ENCODE data around the gene ANKRD63. TPM values are rescaled to one million over a fixed set of nuclear protein-coding genes. Genes with fewer than 3 reads are reported as not detected.

Gene ANKRD63
- total RNA-seq, 1 donor from 2014 or later = not detected

- no peaks in the 10 kb centered on the region for H3K9me3 ChIP-seq (ENCODE audit: low read depth)
- H3K4me3 ChIP-seq = peak within 1 kb of the TSS; percentile 74
- H3K36me3 ChIP-seq = no peaks in the 10 kb centered on the region
- H4K20me1 ChIP-seq (ENCODE audit: low read depth) = peaks cover 48% of the 10 kb centered on the region
- peaks cover 48% of the 10 kb centered on the region for H3K4me1 ChIP-seq
- peak within 1 kb of the TSS; percentile 47 for H2AFZ ChIP-seq (replicated peaks)
- Mint-ChIP-seq H3K36me3 (peaks cover 7% of the 10 kb centered on the region), H3K27me3 (ENCODE audit: insufficient read depth, low read depth) (peaks cover 15% of the 10 kb centered on the region), H3K9me3 (no peaks in the 10 kb centered on the region), H3K4me1 (peaks cover 61% of the 10 kb centered on the region), H3K27ac (no peak within 1 kb of the TSS), H3K4me3 (peak within 1 kb of the TSS; percentile 91)
- DNase-seq (ENCODE audit: low spot score) = peak; percentile 97
- H3K9ac ChIP-seq = no peak within 1 kb of the TSS
- no peaks in the 10 kb centered on the region for H3K79me2 ChIP-seq (ENCODE audit: low read depth)
- peak within 1 kb of the TSS; percentile 93 for H3K4me2 ChIP-seq
- H3K27me3 ChIP-seq = peaks cover 64% of the 10 kb centered on the region
- TF ChIP-seq, protein P1, sequence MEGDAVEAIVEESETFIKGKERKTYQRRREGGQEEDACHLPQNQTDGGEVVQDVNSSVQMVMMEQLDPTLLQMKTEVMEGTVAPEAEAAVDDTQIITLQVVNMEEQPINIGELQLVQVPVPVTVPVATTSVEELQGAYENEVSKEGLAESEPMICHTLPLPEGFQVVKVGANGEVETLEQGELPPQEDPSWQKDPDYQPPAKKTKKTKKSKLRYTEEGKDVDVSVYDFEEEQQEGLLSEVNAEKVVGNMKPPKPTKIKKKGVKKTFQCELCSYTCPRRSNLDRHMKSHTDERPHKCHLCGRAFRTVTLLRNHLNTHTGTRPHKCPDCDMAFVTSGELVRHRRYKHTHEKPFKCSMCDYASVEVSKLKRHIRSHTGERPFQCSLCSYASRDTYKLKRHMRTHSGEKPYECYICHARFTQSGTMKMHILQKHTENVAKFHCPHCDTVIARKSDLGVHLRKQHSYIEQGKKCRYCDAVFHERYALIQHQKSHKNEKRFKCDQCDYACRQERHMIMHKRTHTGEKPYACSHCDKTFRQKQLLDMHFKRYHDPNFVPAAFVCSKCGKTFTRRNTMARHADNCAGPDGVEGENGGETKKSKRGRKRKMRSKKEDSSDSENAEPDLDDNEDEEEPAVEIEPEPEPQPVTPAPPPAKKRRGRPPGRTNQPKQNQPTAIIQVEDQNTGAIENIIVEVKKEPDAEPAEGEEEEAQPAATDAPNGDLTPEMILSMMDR (IDR thresholded peaks at IDR 0.05) = peak; percentile 61
- TF ChIP-seq EZH2 (IDR thresholded peaks at IDR 0.05) (no peak), EZH2phosphoT487 (IDR thresholded peaks at IDR 0.05) (peak; percentile 48)
- H3F3A ChIP-seq (ENCODE audit: low read depth) = peaks cover 47% of the 10 kb centered on the region
- H3K27ac ChIP-seq = no peak within 1 kb of the TSS
Measured at GRCh38 chr15:40323239-40323952, 40.5 kb upstream of the ANKRD63 start, which contains the start of gene INAFM2. Gene INAFM2, plus strand, starts transcription at chr15:40323692. Its CDS starts 364 bp downstream, at chr15:40324056.

- H3K4me3 Mint-ChIP-seq = peak overlapping the region; percentile 84
- peaks cover 40% of the 10 kb centered on the region for H3F3A ChIP-seq (ENCODE audit: low read depth)
- no peaks in the 10 kb centered on the region for H3K9me3 Mint-ChIP-seq
- peaks cover 57% of the 10 kb centered on the region for H3K27me3 ChIP-seq
- TF ChIP-seq, protein P1 (IDR thresholded peaks at IDR 0.05) = no peak
- peak overlapping the region; percentile 58 for H3K4me2 ChIP-seq
- no peaks in the 10 kb centered on the region for H3K79me2 ChIP-seq (ENCODE audit: low read depth)
- peak overlapping the region; percentile 44 for H3K4me3 ChIP-seq
- no peak overlapping the region for H3K27ac Mint-ChIP-seq
- no peak overlapping the region for H3K27ac ChIP-seq
- H3K9ac ChIP-seq = no peak overlapping the region
- H3K36me3 ChIP-seq = no peaks in the 10 kb centered on the region
- no peak for DNase-seq (ENCODE audit: low spot score)
- H3K9me3 ChIP-seq (ENCODE audit: low read depth) = no peaks in the 10 kb centered on the region
- no peak overlapping the region for H2AFZ ChIP-seq (replicated peaks)
- H3K4me1 Mint-ChIP-seq = peaks cover 54% of the 10 kb centered on the region
- peaks cover 7% of the 10 kb centered on the region for H3K36me3 Mint-ChIP-seq
- H4K20me1 ChIP-seq (ENCODE audit: low read depth) = peaks cover 41% of the 10 kb centered on the region
- H3K27me3 Mint-ChIP-seq (ENCODE audit: insufficient read depth, low read depth) = peaks cover 15% of the 10 kb centered on the region
- H3K4me1 ChIP-seq = peaks cover 40% of the 10 kb centered on the region
Measured at GRCh38 chr15:40322531-40323238, 39.8 kb upstream of the ANKRD63 start.

DNA sequence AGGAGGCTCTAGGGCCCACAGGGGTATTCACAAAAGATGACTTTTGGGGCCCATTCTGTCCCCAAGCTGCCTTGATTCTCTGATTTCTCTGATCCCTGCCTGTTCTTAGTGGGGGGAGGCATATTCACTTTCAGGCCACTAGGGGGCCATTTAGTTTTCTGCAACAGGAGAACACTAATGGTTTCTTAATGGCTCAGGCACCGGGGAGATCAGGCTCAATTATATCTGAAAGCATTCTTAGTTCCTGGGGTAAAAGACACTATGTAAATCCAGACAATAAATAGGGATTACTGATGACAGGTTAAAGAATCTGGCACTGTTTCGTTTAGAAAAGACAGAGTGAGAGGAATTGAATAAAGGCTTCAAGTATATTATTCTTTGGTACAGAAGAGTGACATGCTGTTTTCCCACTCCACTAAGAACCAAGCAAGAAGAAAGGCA, 38.1 kb upstream of the ANKRD63 start:
- peak overlapping the region; percentile 25 for H3K4me3 Mint-ChIP-seq

More for the DNA sequence above, 38.1 kb upstream of the ANKRD63 start:
- TF ChIP-seq, protein P1 (IDR thresholded peaks at IDR 0.05) = peak; percentile 94
- no peak for TF ChIP-seq EZH2 (IDR thresholded peaks at IDR 0.05)
- TF ChIP-seq EZH2phosphoT487 (IDR thresholded peaks at IDR 0.05) = no peak
- Histone ChIP-seq H3K9ac (no peak overlapping the region), H3K9me3 (ENCODE audit: low read depth) (no peaks in the 10 kb centered on the region), H4K20me1 (ENCODE audit: low read depth) (peaks cover 23% of the 10 kb centered on the region), H3K79me2 (ENCODE audit: low read depth) (no peaks in the 10 kb centered on the region), H2AFZ (replicated peaks) (no peak overlapping the region), H3F3A (ENCODE audit: low read depth) (peaks cover 22% of the 10 kb centered on the region), H3K4me2 (no peak overlapping the region), H3K36me3 (no peaks in the 10 kb centered on the region), H3K27me3 (peaks cover 52% of the 10 kb centered on the region), H3K4me3 (no peak overlapping the region), H3K4me1 (peaks cover 23% of the 10 kb centered on the region), H3K27ac (no peak overlapping the region)
- Mint-ChIP-seq H3K4me1 (peaks cover 37% of the 10 kb centered on the region), H3K9me3 (no peaks in the 10 kb centered on the region), H3K27ac (no peak overlapping the region), H3K27me3 (ENCODE audit: insufficient read depth, low read depth) (peaks cover 17% of the 10 kb centered on the region), H3K36me3 (peaks cover 6% of the 10 kb centered on the region)
- peak; percentile 78 for DNase-seq (ENCODE audit: low spot score)
